Astrocyte of the spinal cord (primary cell): ENCODE results near the gene ITFG1.

Source experiments
- DNase-seq: peaks from one replicate; pipeline ENCODE4 v3.0.0; 2011; ENCODE audit warnings: low read depth, low spot score
- H3K4me3 ChIP-seq: 2 replicates; pipeline ENCODE4 v1.5.1; 2011; ENCODE audit warnings: low read depth, mild to moderate bottlenecking, low read length, moderate library complexity
- in situ Hi-C: cut with HindIII; loops from 2 replicates; pipeline ENCODE4 v1.10.0; 2017; ENCODE audit warnings: low sequenced_read_pairs
- TF ChIP-seq, protein P1 (sequence below): IDR thresholded peaks from 2 replicates; pipeline ENCODE4 v1.5.1; 2012; ENCODE audit warnings: low read depth, mild to moderate bottlenecking, low read length, inconsistent platforms

Gene ITFG1

DNA sequence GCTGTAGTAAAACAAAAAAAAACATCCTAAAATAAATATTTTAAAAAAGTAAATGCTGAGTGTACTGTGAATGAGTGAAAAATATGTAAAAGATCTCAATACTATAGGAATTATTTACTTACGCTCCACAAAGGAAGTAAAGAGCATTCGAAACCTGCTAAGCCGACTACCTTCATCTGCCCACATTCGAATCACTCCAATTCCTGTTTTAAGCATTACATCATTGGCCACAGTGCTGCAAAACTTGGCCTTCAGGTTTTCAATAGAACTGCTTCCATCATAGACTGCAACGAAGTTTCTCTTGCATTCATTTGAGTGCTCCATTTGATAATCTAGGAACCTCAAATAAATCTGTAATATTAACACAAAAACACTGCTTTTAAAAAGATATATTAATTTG, 351.5 kb downstream of the ITFG1 start:
- no peak for DNase-seq
- H3K4me3 ChIP-seq: no peak overlapping the region
- TF ChIP-seq, protein P1, sequence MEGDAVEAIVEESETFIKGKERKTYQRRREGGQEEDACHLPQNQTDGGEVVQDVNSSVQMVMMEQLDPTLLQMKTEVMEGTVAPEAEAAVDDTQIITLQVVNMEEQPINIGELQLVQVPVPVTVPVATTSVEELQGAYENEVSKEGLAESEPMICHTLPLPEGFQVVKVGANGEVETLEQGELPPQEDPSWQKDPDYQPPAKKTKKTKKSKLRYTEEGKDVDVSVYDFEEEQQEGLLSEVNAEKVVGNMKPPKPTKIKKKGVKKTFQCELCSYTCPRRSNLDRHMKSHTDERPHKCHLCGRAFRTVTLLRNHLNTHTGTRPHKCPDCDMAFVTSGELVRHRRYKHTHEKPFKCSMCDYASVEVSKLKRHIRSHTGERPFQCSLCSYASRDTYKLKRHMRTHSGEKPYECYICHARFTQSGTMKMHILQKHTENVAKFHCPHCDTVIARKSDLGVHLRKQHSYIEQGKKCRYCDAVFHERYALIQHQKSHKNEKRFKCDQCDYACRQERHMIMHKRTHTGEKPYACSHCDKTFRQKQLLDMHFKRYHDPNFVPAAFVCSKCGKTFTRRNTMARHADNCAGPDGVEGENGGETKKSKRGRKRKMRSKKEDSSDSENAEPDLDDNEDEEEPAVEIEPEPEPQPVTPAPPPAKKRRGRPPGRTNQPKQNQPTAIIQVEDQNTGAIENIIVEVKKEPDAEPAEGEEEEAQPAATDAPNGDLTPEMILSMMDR: no peak
- in situ Hi-C loops: no loop called here
